IMR-90 (cell line): ENCODE data around the gene SLC10A3. TPM values are rescaled to one million over a fixed set of nuclear protein-coding genes. Genes with fewer than 3 reads are reported as not detected.

Experiments used
- ATAC-seq: fragments of 200-7000 bp; cut with Tn5 transposase; 2 replicates; pipeline ENCODE4 v1.9.1; 2020; ENCODE audit warnings: low read depth, mild to moderate bottlenecking, moderate library complexity
- BruUV-seq: library from RNA; stranded (reverse); fragments of 400-500 nt; replicated peaks from 2 replicates; lab custom pipeline; 2021; lab: Mats Ljungman, UMichigan
- CTCF ChIA-PET: fragments of 300-600 bp; formaldehyde crosslinking; extraction: SDS; loops from one replicate; lab custom pipeline; 2021; ENCODE audit warnings: antibody characterized with exemption; lab: Yijun Ruan, JAX
- POLR2A ChIA-PET: fragments of 300-600 bp; sonication (Branson Sonifier 250); formaldehyde crosslinking; loops from one replicate; lab custom pipeline; 2022; ENCODE audit warnings: antibody characterized with exemption; ENCODE audit not compliant: unreplicated experiment; lab: Charles Lee
- DNase-seq: peaks from one replicate; pipeline ENCODE4 v3.0.0; 2013
- H2AFZ ChIP-seq: replicated peaks from 2 replicates; pipeline ENCODE3; 2013; ENCODE audit warnings: low read length, mild to moderate bottlenecking; ENCODE audit not compliant: poor library complexity
- H2AK5ac ChIP-seq: 2 replicates; pipeline ENCODE4 v1.6.1; 2013; ENCODE audit warnings: low read depth, low read length, inconsistent platforms
- H2AK9ac ChIP-seq: replicated peaks from 2 replicates; pipeline ENCODE3; 2013; ENCODE audit warnings: mild to moderate bottlenecking, low read depth, low read length, moderate library complexity; ENCODE audit not compliant: poor library complexity
- H2BK120ac ChIP-seq: 2 replicates; pipeline ENCODE4 v1.6.1; 2013; ENCODE audit warnings: low read depth, low read length, inconsistent platforms
- H2BK15ac ChIP-seq: 3 replicates; pipeline ENCODE4 v1.6.1; 2013; ENCODE audit warnings: low read depth, low read length, inconsistent platforms
- H2BK20ac ChIP-seq: 2 replicates; pipeline ENCODE4 v1.6.1; 2013; ENCODE audit warnings: low read depth, mild to moderate bottlenecking, inconsistent platforms, low read length, moderate library complexity
- H2BK5ac ChIP-seq: 2 replicates; pipeline ENCODE4 v1.6.1; 2013; ENCODE audit warnings: mild to moderate bottlenecking, low read depth, low read length, inconsistent platforms; ENCODE audit not compliant: poor library complexity, severe bottlenecking
- H3K14ac ChIP-seq: replicated peaks from 2 replicates; pipeline ENCODE4 v1.6.1; 2013; ENCODE audit warnings: low read depth, low read length, inconsistent platforms
- H3K18ac ChIP-seq: 2 replicates; pipeline ENCODE4 v1.6.1; 2013; ENCODE audit warnings: low read depth, low read length, control low read depth
- H3K23ac ChIP-seq: 2 replicates; pipeline ENCODE4 v1.6.1; 2013; ENCODE audit warnings: low read depth, low read length, inconsistent platforms
- H3K27ac ChIP-seq: 2 replicates; pipeline ENCODE4 v1.5.1; 2013; ENCODE audit warnings: mild to moderate bottlenecking, control low read depth, low read length; ENCODE audit not compliant: insufficient read depth
- H3K27me3 ChIP-seq: 2 replicates; pipeline ENCODE4 v1.6.1; 2013; ENCODE audit warnings: low read length; ENCODE audit not compliant: control insufficient read depth, insufficient read depth
- H3K36me3 ChIP-seq: 2 replicates; pipeline ENCODE4 v1.6.1; 2013; ENCODE audit warnings: low read length, mixed read lengths; ENCODE audit not compliant: control insufficient read depth, insufficient read depth
- H3K4ac ChIP-seq: 2 replicates; pipeline ENCODE4 v1.6.1; 2013; ENCODE audit warnings: low read depth, low read length, inconsistent platforms
- H3K4me1 ChIP-seq: 2 replicates; pipeline ENCODE4 v1.6.1; 2013; ENCODE audit warnings: low read length, mixed read lengths; ENCODE audit not compliant: control insufficient read depth, insufficient read depth
- H3K4me2 ChIP-seq: 2 replicates; pipeline ENCODE4 v1.6.1; 2013; ENCODE audit warnings: low read depth, mild to moderate bottlenecking, control low read depth, low read length, moderate library complexity
- H3K4me3 ChIP-seq: 2 replicates; pipeline ENCODE4 v1.5.1; 2013; ENCODE audit warnings: low read depth, mild to moderate bottlenecking, control low read depth, low read length, moderate library complexity; ENCODE audit not compliant: insufficient read depth
- H3K56ac ChIP-seq: 2 replicates; pipeline ENCODE4 v1.6.1; 2013; ENCODE audit warnings: low read length, inconsistent platforms; ENCODE audit not compliant: insufficient read depth; ENCODE audit errors: extremely low read depth
- H3K79me1 ChIP-seq, 2 experiments: 2 replicates each; pipeline ENCODE4 v1.6.1; 2013; ENCODE audit warnings: low read length in 2 of 2, inconsistent platforms in 1 of 2, low read depth in 1 of 2
- H3K9ac ChIP-seq: 2 replicates; pipeline ENCODE4 v1.6.1; 2013; ENCODE audit warnings: low read depth, low read length, control low read depth
- H3K9me1 ChIP-seq: 2 replicates; pipeline ENCODE4 v1.6.1; 2013; ENCODE audit warnings: low read length, inconsistent platforms; ENCODE audit not compliant: insufficient read depth
- H3K9me3 ChIP-seq: 2 replicates; pipeline ENCODE4 v1.6.1; 2013; ENCODE audit warnings: low read length; ENCODE audit not compliant: control insufficient read depth, insufficient read depth
- H4K20me1 ChIP-seq: 2 replicates; pipeline ENCODE4 v1.6.1; 2013; ENCODE audit warnings: low read length, inconsistent platforms; ENCODE audit not compliant: insufficient read depth
- H4K5ac ChIP-seq: 2 replicates; pipeline ENCODE4 v1.6.1; 2013; ENCODE audit warnings: mild to moderate bottlenecking, low read depth, low read length, control low read depth
- H4K8ac ChIP-seq, 2 experiments: 2 replicates each; pipeline ENCODE4 v1.6.1; 2013; ENCODE audit warnings: low read depth in 2 of 2, low read length in 2 of 2, control low read depth in 1 of 2, inconsistent platforms in 1 of 2
- H4K91ac ChIP-seq: 2 replicates; pipeline ENCODE4 v1.6.1; 2013; ENCODE audit warnings: low read depth, low read length, inconsistent platforms; ENCODE audit not compliant: insufficient read depth
- BHLHE40 ChIP-seq: fragments of 150-350 bp; IDR thresholded peaks from 2 replicates; pipeline ENCODE4 v1.6.1; 2016; ENCODE audit warnings: mild to moderate bottlenecking, low read depth, low read length
- CHD1 ChIP-seq: IDR thresholded peaks from 2 replicates; pipeline ENCODE4 v1.6.1; 2012; ENCODE audit warnings: low read depth, low read length, improper control_type of control experiment
- FOS ChIP-seq: fragments of 150-350 bp; IDR thresholded peaks from 2 replicates; pipeline ENCODE4 v1.6.1; 2016; ENCODE audit warnings: low read depth, low read length
- MAFK ChIP-seq: IDR thresholded peaks from 2 replicates; pipeline ENCODE4 v1.6.1; 2012; ENCODE audit warnings: low read depth, low read length, improper control_type of control experiment
- MAZ ChIP-seq: IDR thresholded peaks from 2 replicates; pipeline ENCODE4 v1.6.1; 2012; ENCODE audit warnings: low read depth, mild to moderate bottlenecking, low read length, improper control_type of control experiment, moderate library complexity, borderline replicate concordance
- RAD21 ChIP-seq: IDR thresholded peaks from 2 replicates; pipeline ENCODE4 v1.6.1; 2012; ENCODE audit warnings: low read length, improper control_type of control experiment
- RCOR1 ChIP-seq: IDR thresholded peaks from 2 replicates; pipeline ENCODE4 v1.6.1; 2012; ENCODE audit warnings: mild to moderate bottlenecking, low read length, improper control_type of control experiment; ENCODE audit not compliant: insufficient replicate concordance
- RFX5 ChIP-seq: IDR thresholded peaks from 2 replicates; pipeline ENCODE4 v1.8.0; 2012; ENCODE audit warnings: low read depth, mild to moderate bottlenecking, low read length, moderate library complexity
- SMC3 ChIP-seq: fragments of 150-350 bp; IDR thresholded peaks from 2 replicates; pipeline ENCODE4 v1.6.1; 2016; ENCODE audit warnings: low read depth, mild to moderate bottlenecking, antibody characterized with exemption, low read length, moderate library complexity
- WGBS, 2 experiments: methylation state at CpG; one replicate each; pipeline versions ENCODE4 v1.1.5 to v1.1.7; 2013; ENCODE audit warnings: missing lambda C conversion rate in 2 of 2; ENCODE audit not compliant: insufficient read length in 1 of 2; ENCODE audit errors: extremely low coverage in 2 of 2; 5-methylcytosine and 5-hydroxymethylcytosine counted together
- dilution Hi-C: fragments of 300-500 bp; cut with HindIII; formaldehyde crosslinking; loops from one replicate; pipeline ENCODE4 v1.14.3; 2018; ENCODE audit warnings: low sequenced_read_pairs; ENCODE audit not compliant: unreplicated experiment
- in situ Hi-C: fragments of 300-500 bp; cut with MboI; formaldehyde crosslinking; loops from 3 replicates; pipeline ENCODE4 v1.14.3; 2019; ENCODE audit warnings: low sequenced_read_pairs, inconsistent platforms, mixed read lengths
- intact Hi-C: fragments of 100-400 bp; cut with micrococcal nuclease; formaldehyde crosslinking; loops from 2 replicates; pipeline ENCODE4 v1.10.0; 2022
- polyA plus RNA-seq, 3 experiments: library from polyadenylated mRNA; depleted of rRNA; stranded (reverse); fragments of >200 nt; gene quantifications; 2 replicates each; pipeline ENCODE4 v1.2.3, GENCODE V29; 2012; ENCODE audit warnings: low replicate concordance in 1 of 3
- total RNA-seq: library from RNA; depleted of rRNA; stranded (reverse); fragments of >200 nt; gene quantifications from 2 replicates; pipeline ENCODE4 v1.2.3, GENCODE V29; 2012
- TF ChIP-seq, protein P1 (sequence below): fragments of 150-350 bp; IDR thresholded peaks from 2 replicates; pipeline ENCODE4 v1.6.1; 2016; ENCODE audit warnings: low read depth, mild to moderate bottlenecking, low read length, moderate library complexity, borderline replicate concordance

The SLC10A3 gene
- total and polyA plus RNA-seq, 2 of the 4 experiments (the other 2 are of a cell fraction), result 15.2 to 24.6 TPM

- Histone ChIP-seq H3K9me3 (no peaks in the 10 kb centered on the region; the same call in 1 of the 2 replicates), H3K56ac (no peak overlapping the region), H3K9ac (no peak overlapping the region), H2AFZ (no peak overlapping the region), H2BK15ac (no peak overlapping the region), H3K18ac (no peak overlapping the region), H3K27ac (no peak overlapping the region), H2BK120ac (no peak overlapping the region), H4K91ac (no peak overlapping the region), H3K4me2 (no peak overlapping the region), H3K4me1 (peaks cover 4% of the 10 kb centered on the region; the same call in 1 of the 2 replicates), H4K8ac (no peak overlapping the region), H3K4me3 (no peak overlapping the region), H3K4ac (no peak overlapping the region), H2BK20ac (no peak overlapping the region), H2AK9ac (no peak overlapping the region), H4K5ac (no peak overlapping the region), H3K36me3 (peaks cover 59% of the 10 kb centered on the region), H3K9me1 (no peaks in the 10 kb centered on the region), H3K27me3 (no peaks in the 10 kb centered on the region), H4K20me1 (peaks cover 39% of the 10 kb centered on the region), H2AK5ac (no peak overlapping the region), H3K23ac (no peak overlapping the region), H3K14ac (no peak overlapping the region), H2BK5ac (no peak overlapping the region), H3K79me1 (peaks cover 0 to 16% of the 10 kb centered on the region in 2 experiments; a peak in 3 of 4 replicates)
- intact Hi-C loops (no loop called here), in situ Hi-C loops (no loop called here), dilution Hi-C loops (no loop called here)
- ChIA-PET CTCF (no interaction called here), POLR2A (no interaction called here)
- DNase-seq, result no peak
- no peak for ATAC-seq
- TF ChIP-seq CHD1, result no peak
- no peak for TF ChIP-seq MAZ
- TF ChIP-seq BHLHE40, result no peak
- TF ChIP-seq RAD21, result no peak
- TF ChIP-seq RFX5, result no peak
- no peak for TF ChIP-seq FOS
- no peak for TF ChIP-seq MAFK
- TF ChIP-seq SMC3, result no peak
- TF ChIP-seq, protein P1, sequence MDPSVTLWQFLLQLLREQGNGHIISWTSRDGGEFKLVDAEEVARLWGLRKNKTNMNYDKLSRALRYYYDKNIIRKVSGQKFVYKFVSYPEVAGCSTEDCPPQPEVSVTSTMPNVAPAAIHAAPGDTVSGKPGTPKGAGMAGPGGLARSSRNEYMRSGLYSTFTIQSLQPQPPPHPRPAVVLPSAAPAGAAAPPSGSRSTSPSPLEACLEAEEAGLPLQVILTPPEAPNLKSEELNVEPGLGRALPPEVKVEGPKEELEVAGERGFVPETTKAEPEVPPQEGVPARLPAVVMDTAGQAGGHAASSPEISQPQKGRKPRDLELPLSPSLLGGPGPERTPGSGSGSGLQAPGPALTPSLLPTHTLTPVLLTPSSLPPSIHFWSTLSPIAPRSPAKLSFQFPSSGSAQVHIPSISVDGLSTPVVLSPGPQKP, result no peak
- no peak for TF ChIP-seq RCOR1
- BruUV-seq, result no TSS peak
- no CpG with 5 or more reads among the region's 8 CpGs for WGBS, 2 experiments
Measured at GRCh38 chrX:154462396-154462795, 28.0 kb downstream of the SLC10A3 start.
